ENCODE measurements around the gene GGA3. TPM values are rescaled to one million over a fixed set of nuclear protein-coding genes. Genes with fewer than 3 reads are reported as not detected.

The GGA3 gene
- total and polyA plus RNA-seq, 2 experiments from 2014 or later, result 22.5 to 54.3 TPM

DNA sequence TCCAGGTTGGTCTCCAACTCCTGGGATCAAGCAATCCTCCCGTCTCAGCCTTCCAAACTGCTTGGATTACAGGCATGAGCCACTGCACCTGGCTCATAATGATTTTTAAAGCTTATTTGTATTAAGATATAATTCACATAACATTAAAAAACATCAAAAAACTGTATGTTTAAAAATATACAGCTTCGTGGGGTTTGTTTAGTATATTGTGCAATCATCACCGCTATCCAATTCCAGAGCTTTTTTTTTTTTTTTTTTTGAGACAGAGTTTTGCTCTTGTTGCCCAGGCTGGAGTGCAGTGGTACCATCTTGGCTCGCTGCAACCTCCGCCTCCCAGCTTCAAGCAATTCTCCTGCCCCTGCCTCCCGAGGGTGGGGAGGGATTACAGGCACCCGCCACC lies 38.9 kb upstream of the GGA3 start:
- Histone ChIP-seq H4K20me1 (replicated peaks; ENCODE audit: insufficient read depth) (no peaks in the 10 kb centered on the region), H3K36me3 (ENCODE audit: insufficient read depth) (no peaks in the 10 kb centered on the region), H3K79me2 (replicated peaks; ENCODE audit: insufficient read depth) (no peaks in the 10 kb centered on the region), H3K27ac (ENCODE audit: low read depth) (no peak overlapping the region), H2AFZ (no peak overlapping the region), H3K27me3 (ENCODE audit: insufficient read depth) (no peaks in the 10 kb centered on the region), H3K4me2 (no peak overlapping the region), H3K4me3 (no peak overlapping the region), H3K9me2 (ENCODE audit: insufficient read depth) (no peaks in the 10 kb centered on the region), H3F3A (replicated peaks; ENCODE audit: low read depth) (no peaks in the 10 kb centered on the region), H3K4me1 (ENCODE audit: insufficient read depth) (no peaks in the 10 kb centered on the region)
- Mint-ChIP-seq H3K9me3 (no peaks in the 10 kb centered on the region), H3K27me3 (ENCODE audit: insufficient read depth, low read depth, poor library complexity) (no peaks in the 10 kb centered on the region), H3K4me1 (no peaks in the 10 kb centered on the region), H3K36me3 (ENCODE audit: low read depth) (no peaks in the 10 kb centered on the region), H3K27ac (no peak overlapping the region), H3K4me3 (no peak overlapping the region)
- ATAC-seq (no peak), DNase-seq (ENCODE audit: low spot score) (no peak)
- TF ChIP-seq ZNF331 (CRISPR knock-in tag; IDR thresholded peaks at IDR 0.05; ENCODE audit: low read depth), result no peak
- TF ChIP-seq, protein P1, sequence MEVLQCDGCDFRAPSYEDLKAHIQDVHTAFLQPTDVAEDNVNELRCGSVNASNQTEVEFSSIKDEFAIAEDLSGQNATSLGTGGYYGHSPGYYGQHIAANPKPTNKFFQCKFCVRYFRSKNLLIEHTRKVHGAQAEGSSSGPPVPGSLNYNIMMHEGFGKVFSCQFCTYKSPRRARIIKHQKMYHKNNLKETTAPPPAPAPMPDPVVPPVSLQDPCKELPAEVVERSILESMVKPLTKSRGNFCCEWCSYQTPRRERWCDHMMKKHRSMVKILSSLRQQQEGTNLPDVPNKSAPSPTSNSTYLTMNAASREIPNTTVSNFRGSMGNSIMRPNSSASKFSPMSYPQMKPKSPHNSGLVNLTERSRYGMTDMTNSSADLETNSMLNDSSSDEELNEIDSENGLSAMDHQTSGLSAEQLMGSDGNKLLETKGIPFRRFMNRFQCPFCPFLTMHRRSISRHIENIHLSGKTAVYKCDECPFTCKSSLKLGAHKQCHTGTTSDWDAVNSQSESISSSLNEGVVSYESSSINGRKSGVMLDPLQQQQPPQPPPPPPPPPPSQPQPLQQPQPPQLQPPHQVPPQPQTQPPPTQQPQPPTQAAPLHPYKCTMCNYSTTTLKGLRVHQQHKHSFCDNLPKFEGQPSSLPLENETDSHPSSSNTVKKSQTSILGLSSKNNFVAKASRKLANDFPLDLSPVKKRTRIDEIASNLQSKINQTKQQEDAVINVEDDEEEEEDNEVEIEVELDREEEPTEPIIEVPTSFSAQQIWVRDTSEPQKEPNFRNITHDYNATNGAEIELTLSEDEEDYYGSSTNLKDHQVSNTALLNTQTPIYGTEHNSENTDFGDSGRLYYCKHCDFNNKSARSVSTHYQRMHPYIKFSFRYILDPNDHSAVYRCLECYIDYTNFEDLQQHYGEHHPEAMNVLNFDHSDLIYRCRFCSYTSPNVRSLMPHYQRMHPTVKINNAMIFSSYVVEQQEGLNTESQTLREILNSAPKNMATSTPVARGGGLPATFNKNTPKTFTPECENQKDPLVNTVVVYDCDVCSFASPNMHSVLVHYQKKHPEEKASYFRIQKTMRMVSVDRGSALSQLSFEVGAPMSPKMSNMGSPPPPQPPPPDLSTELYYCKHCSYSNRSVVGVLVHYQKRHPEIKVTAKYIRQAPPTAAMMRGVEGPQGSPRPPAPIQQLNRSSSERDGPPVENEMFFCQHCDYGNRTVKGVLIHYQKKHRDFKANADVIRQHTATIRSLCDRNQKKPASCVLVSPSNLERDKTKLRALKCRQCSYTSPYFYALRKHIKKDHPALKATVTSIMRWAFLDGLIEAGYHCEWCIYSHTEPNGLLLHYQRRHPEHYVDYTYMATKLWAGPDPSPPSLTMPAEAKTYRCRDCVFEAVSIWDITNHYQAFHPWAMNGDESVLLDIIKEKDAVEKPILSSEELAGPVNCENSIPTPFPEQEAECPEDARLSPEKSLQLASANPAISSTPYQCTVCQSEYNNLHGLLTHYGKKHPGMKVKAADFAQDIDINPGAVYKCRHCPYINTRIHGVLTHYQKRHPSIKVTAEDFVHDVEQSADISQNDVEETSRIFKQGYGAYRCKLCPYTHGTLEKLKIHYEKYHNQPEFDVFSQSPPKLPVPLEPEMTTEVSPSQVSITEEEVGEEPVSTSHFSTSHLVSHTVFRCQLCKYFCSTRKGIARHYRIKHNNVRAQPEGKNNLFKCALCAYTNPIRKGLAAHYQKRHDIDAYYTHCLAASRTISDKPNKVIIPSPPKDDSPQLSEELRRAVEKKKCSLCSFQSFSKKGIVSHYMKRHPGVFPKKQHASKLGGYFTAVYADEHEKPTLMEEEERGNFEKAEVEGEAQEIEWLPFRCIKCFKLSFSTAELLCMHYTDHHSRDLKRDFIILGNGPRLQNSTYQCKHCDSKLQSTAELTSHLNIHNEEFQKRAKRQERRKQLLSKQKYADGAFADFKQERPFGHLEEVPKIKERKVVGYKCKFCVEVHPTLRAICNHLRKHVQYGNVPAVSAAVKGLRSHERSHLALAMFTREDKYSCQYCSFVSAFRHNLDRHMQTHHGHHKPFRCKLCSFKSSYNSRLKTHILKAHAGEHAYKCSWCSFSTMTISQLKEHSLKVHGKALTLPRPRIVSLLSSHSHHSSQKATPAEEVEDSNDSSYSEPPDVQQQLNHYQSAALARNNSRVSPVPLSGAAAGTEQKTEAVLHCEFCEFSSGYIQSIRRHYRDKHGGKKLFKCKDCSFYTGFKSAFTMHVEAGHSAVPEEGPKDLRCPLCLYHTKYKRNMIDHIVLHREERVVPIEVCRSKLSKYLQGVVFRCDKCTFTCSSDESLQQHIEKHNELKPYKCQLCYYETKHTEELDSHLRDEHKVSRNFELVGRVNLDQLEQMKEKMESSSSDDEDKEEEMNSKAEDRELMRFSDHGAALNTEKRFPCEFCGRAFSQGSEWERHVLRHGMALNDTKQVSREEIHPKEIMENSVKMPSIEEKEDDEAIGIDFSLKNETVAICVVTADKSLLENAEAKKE (CRISPR knock-in tag; IDR thresholded peaks at IDR 0.05), result no peak
- TF ChIP-seq ZNF114 (CRISPR knock-in tag; IDR thresholded peaks at IDR 0.05), result no peak
- TF ChIP-seq EZH2 (IDR thresholded peaks at IDR 0.05; ENCODE audit: low read depth, unreplicated experiment), result no peak
- no peak for TF ChIP-seq CREB1 (CRISPR knock-in tag; IDR thresholded peaks at IDR 0.05; ENCODE audit: low read depth)
- no peak for TF ChIP-seq STAT1 (IDR thresholded peaks at IDR 0.05; ENCODE audit: unreplicated experiment)

All from GM23338 (cell line).